Activated CD8-positive, alpha-beta T cell treated with anti-CD3 and anti-CD28 coated beads for 36 hours (primary cell): ENCODE results near the gene IFI27L1. TPM values are rescaled to one million over a fixed set of nuclear protein-coding genes. Genes with fewer than 3 reads are reported as not detected.

Source experiments
- ATAC-seq: fragments of 200-7000 bp; cut with Tn5 transposase; one replicate; pipeline ENCODE4 v1.10.0; 2021; ENCODE audit warnings: mild to moderate bottlenecking, moderate library complexity
- CTCF ChIA-PET: fragments of 350-600 bp; sonication (Branson Sonifier 250); formaldehyde crosslinking; loops from one replicate; lab custom pipeline; 2021; ENCODE audit warnings: antibody characterized with exemption; lab: Charles Lee
- POLR2A ChIA-PET: fragments of 350-600 bp; sonication (Branson Sonifier 250); formaldehyde crosslinking; loops from one replicate; lab custom pipeline; 2021; ENCODE audit warnings: antibody characterized with exemption; lab: Charles Lee
- DNase-seq: peaks from one replicate; pipeline ENCODE4 v3.0.0-alpha.2; 2020
- H3K27ac Mint-ChIP-seq: one replicate; pipeline ENCODE4 v1.8.0; 2021; ENCODE audit warnings: mild to moderate bottlenecking, mixed read lengths
- H3K27me3 Mint-ChIP-seq: one replicate; pipeline ENCODE4 v1.8.0; 2021; ENCODE audit warnings: mixed read lengths
- H3K36me3 Mint-ChIP-seq: one replicate; pipeline ENCODE4 v1.8.0; 2021; ENCODE audit warnings: low read depth, mixed read lengths
- H3K4me1 Mint-ChIP-seq: one replicate; pipeline ENCODE4 v1.8.0; 2021; ENCODE audit warnings: low read depth, mixed read lengths
- H3K4me3 Mint-ChIP-seq: one replicate; pipeline ENCODE4 v1.8.0; 2021; ENCODE audit warnings: mild to moderate bottlenecking, moderate library complexity, mixed read lengths
- H3K9me3 Mint-ChIP-seq: one replicate; pipeline ENCODE4 v1.8.0; 2021; ENCODE audit warnings: mixed read lengths
- intact Hi-C: fragments of 100-400 bp; cut with micrococcal nuclease; formaldehyde crosslinking; loops from one replicate; pipeline ENCODE4 v1.10.0; 2022
- total RNA-seq, 2 experiments: library from RNA; stranded (reverse); gene quantifications; one replicate each; pipeline ENCODE4 v1.2.3, GENCODE V29; 2021
- TF ChIP-seq, protein P1 (sequence below): fragments of 200-600 bp; IDR thresholded peaks from one replicate; pipeline ENCODE4 v1.8.0; 2022; ENCODE audit warnings: antibody characterized with exemption, mild to moderate bottlenecking

The IFI27L1 gene
- total RNA-seq, 2 experiments from 2014 or later: 21.9 to 23.3 TPM

DNA sequence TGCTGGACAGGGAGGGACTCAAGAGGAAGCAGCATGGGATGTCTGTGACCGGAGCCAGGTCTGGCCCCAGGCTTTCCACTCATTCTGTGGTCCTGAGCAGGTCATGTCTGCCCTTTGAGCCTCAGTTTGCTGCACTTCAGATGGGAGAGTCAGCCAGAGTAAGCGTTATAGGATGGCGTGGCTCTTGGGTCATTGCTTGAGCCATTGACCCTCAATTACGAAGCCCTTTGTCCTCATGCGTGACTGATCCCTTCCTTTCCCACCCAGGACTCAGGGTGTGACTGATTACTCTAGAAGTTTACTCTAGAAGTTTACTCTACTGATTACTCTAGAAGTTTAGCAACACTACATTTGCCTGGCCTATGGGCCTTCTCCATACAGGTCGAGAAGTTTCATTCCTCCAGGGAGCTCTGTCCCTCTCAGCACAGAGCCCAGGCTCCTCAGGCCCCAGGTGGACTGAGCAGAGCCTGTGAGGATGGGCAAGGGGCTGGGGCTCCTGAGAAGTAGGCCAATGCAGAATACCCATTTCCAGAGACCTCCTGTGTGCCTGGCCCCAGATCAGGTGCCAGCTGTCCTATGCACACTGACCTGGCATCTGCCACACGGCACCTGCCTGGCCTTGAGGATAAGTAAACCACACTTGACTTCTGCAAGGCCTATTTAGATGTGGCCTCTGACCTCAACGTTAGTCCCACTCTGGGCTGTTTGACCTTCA is 21.8 kb downstream of the IFI27L1 start:
- no peaks in the 10 kb centered on the region for H3K9me3 Mint-ChIP-seq
- ChIA-PET CTCF (interaction anchor here (0.9 to 1.7 kb wide), 4 partner anchors 29 to 383 kb away, joined by 3 to 4 read pairs (median 4); no protein-coding TSS in a partner anchor), POLR2A (no interaction called here)
- no peak for ATAC-seq
- intact Hi-C loops: no loop called here
- H3K36me3 Mint-ChIP-seq: no peaks in the 10 kb centered on the region
- H3K27ac Mint-ChIP-seq: no peak overlapping the region
- H3K4me3 Mint-ChIP-seq: no peak overlapping the region
- no peaks in the 10 kb centered on the region for H3K27me3 Mint-ChIP-seq
- TF ChIP-seq, protein P1, sequence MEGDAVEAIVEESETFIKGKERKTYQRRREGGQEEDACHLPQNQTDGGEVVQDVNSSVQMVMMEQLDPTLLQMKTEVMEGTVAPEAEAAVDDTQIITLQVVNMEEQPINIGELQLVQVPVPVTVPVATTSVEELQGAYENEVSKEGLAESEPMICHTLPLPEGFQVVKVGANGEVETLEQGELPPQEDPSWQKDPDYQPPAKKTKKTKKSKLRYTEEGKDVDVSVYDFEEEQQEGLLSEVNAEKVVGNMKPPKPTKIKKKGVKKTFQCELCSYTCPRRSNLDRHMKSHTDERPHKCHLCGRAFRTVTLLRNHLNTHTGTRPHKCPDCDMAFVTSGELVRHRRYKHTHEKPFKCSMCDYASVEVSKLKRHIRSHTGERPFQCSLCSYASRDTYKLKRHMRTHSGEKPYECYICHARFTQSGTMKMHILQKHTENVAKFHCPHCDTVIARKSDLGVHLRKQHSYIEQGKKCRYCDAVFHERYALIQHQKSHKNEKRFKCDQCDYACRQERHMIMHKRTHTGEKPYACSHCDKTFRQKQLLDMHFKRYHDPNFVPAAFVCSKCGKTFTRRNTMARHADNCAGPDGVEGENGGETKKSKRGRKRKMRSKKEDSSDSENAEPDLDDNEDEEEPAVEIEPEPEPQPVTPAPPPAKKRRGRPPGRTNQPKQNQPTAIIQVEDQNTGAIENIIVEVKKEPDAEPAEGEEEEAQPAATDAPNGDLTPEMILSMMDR: no peak
- DNase-seq: no peak
- H3K4me1 Mint-ChIP-seq: no peaks in the 10 kb centered on the region

DNA sequence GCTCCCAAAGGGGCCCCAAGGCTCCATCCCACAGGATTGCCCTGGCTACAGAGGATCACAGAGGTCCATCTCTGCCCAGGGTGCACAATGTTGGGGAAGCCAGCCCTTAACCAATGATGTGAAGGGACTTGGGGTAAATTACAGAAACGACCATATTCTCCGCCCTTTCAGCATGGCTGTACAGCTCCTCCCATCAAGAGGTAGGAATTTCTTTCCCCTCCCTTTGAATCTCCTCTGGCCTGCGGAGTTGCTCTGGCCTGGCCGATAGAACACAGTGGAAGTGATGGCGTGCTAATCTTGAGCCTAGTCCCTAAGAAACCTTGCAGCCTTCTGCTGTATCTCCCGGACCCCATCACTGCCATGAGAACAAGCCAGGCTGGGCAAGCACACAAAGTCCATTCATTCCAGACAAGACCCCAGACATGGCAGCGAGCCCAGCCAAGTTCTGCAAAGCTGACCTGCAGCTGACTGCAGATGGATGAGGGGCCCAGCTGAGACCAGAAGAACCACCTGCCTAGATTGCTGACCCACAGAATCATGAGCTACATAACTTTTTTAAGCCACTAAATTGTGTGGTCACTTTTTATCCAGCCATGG is 22.5 kb downstream of the IFI27L1 start:
- no peak overlapping the region for H3K27ac Mint-ChIP-seq

DNA sequence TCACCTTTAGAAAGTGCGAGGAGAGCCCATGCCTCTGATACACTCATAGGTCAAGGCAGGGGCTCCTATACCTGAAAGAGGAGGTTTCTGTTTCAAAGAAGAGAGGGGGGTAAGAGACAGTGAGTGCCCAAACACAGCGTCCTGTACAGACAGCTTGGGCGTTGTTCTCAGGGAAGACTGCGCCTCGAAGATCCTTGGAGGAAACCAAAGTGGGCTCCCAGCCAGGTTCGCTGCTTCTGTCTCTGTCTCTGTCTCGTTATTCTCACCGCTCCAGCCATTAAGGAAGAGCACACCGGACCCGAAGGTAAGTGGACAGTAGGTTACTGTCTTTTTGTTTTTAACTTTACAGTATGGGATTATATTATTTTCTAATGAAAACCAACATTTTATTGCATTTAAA is 23.6 kb downstream of the IFI27L1 start:
- Mint-ChIP-seq H3K4me1 (no peaks in the 10 kb centered on the region), H3K36me3 (no peaks in the 10 kb centered on the region), H3K4me3 (no peak overlapping the region), H3K27ac (no peak overlapping the region), H3K27me3 (no peaks in the 10 kb centered on the region), H3K9me3 (no peaks in the 10 kb centered on the region)
- intact Hi-C loops: no loop called here
- TF ChIP-seq, protein P1: no peak
- ChIA-PET POLR2A (no interaction called here), CTCF (interaction anchor here (0.9 to 1.7 kb wide), 3 partner anchors 27 to 381 kb away, joined by 3 to 4 read pairs (median 4); no protein-coding TSS in a partner anchor)
- ATAC-seq (no peak), DNase-seq (no peak)

More for the DNA sequence above, 22.5 kb downstream of the IFI27L1 start:
- intact Hi-C loops: no loop called here
- no peaks in the 10 kb centered on the region for H3K27me3 Mint-ChIP-seq
- CTCF ChIA-PET: interaction anchor here (0.7 to 1.7 kb wide), 5 partner anchors 28 to 382 kb away, joined by 3 to 4 read pairs (median 4); no protein-coding TSS in a partner anchor
- no peaks in the 10 kb centered on the region for H3K36me3 Mint-ChIP-seq
- TF ChIP-seq, protein P1: no peak
- POLR2A ChIA-PET: no interaction called here
- no peaks in the 10 kb centered on the region for H3K9me3 Mint-ChIP-seq
- ATAC-seq: no peak
- H3K4me1 Mint-ChIP-seq: no peaks in the 10 kb centered on the region
- no peak for DNase-seq
- H3K4me3 Mint-ChIP-seq: no peak overlapping the region

DNA sequence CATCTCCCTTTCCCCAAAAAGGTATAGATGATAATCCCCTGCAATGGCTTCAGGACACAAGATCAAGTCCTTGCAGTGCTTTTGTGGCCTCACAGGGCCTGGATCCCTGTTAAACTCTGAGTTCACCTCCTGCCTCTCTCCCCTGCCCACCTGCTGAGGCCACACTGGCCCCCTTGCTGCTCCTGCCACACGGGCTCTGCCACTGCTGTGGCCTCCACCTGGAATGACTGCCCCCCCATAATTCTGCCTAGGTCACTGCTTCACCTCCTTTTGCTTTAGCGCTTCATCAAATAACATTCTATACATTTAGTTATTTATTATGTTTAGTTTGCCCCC is 28.8 kb downstream of the IFI27L1 start:
- Mint-ChIP-seq H3K36me3 (no peaks in the 10 kb centered on the region), H3K27ac (no peak overlapping the region), H3K9me3 (no peaks in the 10 kb centered on the region), H3K4me3 (no peak overlapping the region), H3K27me3 (no peaks in the 10 kb centered on the region), H3K4me1 (no peaks in the 10 kb centered on the region)
- ChIA-PET CTCF (interaction anchor here (1.2 kb wide), 1 partner anchor 10 kb away, joined by 3 read pairs; no protein-coding TSS in a partner anchor), POLR2A (no interaction called here)
- DNase-seq: no peak
- intact Hi-C loops: no loop called here
- no peak for ATAC-seq
- TF ChIP-seq, protein P1: no peak
